Parathyroid adenoma (tissue), 2 donors: Measurements from ENCODE around the gene MYL5.

Experiments
- H2AFZ ChIP-seq: fragments of 300-600 bp; sonication (generic); one replicate; pipeline ENCODE4 v1.7.0; 2017; ENCODE audit warnings: antibody characterized with exemption, mild to moderate bottlenecking
- H3K27ac ChIP-seq: fragments of 300-600 bp; sonication (generic); one replicate; pipeline ENCODE4 v1.7.0; 2017
- H3K27me3 ChIP-seq: fragments of 300-600 bp; sonication (generic); one replicate; pipeline ENCODE4 v1.7.0; 2017; ENCODE audit warnings: low read length; ENCODE audit not compliant: control insufficient read depth, insufficient read depth
- H3K36me3 ChIP-seq: fragments of 300-600 bp; sonication (generic); one replicate; pipeline ENCODE4 v1.7.0; 2017; ENCODE audit warnings: low read length; ENCODE audit not compliant: control insufficient read depth, insufficient read depth
- H3K4me1 ChIP-seq: fragments of 300-600 bp; sonication (generic); one replicate; pipeline ENCODE4 v1.7.0; 2017; ENCODE audit warnings: control low read depth
- H3K4me2 ChIP-seq: fragments of 300-600 bp; sonication (generic); one replicate; pipeline ENCODE4 v1.7.0; 2017; ENCODE audit warnings: low read length
- H3K4me3 ChIP-seq: fragments of 300-600 bp; sonication (generic); one replicate; pipeline ENCODE4 v1.7.0; 2017; ENCODE audit warnings: low read depth, low read length
- H3K79me2 ChIP-seq: fragments of 300-600 bp; sonication (generic); one replicate; pipeline ENCODE4 v1.7.0; 2017; ENCODE audit warnings: control low read depth
- H3K9ac ChIP-seq: fragments of 300-600 bp; sonication (generic); one replicate; pipeline ENCODE4 v1.7.0; 2017; ENCODE audit warnings: mild to moderate bottlenecking
- H3K9me3 ChIP-seq: fragments of 300-600 bp; sonication (generic); one replicate; pipeline ENCODE4 v1.7.0; 2017; ENCODE audit warnings: low read length; ENCODE audit not compliant: control insufficient read depth
- CTCF ChIP-seq: fragments of 300-600 bp; sonication (generic); IDR thresholded peaks from one replicate; pipeline ENCODE4 v1.7.0; 2017; ENCODE audit warnings: antibody characterized with exemption, mild to moderate bottlenecking
- donor health status: primary hyperparathyroidism.

Gene MYL5

GRCh38 chr4:657834-658667, 16.3 kb upstream of the MYL5 start:
- TF ChIP-seq CTCF: no peak
- no peak overlapping the region for H3K4me3 ChIP-seq
- H3K4me1 ChIP-seq: no peaks in the 10 kb centered on the region
- no peaks in the 10 kb centered on the region for H3K27me3 ChIP-seq
- no peak overlapping the region for H3K9ac ChIP-seq
- H3K9me3 ChIP-seq: no peaks in the 10 kb centered on the region
- no peak overlapping the region for H3K27ac ChIP-seq
- no peak overlapping the region for H2AFZ ChIP-seq
- no peaks in the 10 kb centered on the region for H3K36me3 ChIP-seq
- H3K4me2 ChIP-seq: no peak overlapping the region
- H3K79me2 ChIP-seq: no peaks in the 10 kb centered on the region

DNA sequence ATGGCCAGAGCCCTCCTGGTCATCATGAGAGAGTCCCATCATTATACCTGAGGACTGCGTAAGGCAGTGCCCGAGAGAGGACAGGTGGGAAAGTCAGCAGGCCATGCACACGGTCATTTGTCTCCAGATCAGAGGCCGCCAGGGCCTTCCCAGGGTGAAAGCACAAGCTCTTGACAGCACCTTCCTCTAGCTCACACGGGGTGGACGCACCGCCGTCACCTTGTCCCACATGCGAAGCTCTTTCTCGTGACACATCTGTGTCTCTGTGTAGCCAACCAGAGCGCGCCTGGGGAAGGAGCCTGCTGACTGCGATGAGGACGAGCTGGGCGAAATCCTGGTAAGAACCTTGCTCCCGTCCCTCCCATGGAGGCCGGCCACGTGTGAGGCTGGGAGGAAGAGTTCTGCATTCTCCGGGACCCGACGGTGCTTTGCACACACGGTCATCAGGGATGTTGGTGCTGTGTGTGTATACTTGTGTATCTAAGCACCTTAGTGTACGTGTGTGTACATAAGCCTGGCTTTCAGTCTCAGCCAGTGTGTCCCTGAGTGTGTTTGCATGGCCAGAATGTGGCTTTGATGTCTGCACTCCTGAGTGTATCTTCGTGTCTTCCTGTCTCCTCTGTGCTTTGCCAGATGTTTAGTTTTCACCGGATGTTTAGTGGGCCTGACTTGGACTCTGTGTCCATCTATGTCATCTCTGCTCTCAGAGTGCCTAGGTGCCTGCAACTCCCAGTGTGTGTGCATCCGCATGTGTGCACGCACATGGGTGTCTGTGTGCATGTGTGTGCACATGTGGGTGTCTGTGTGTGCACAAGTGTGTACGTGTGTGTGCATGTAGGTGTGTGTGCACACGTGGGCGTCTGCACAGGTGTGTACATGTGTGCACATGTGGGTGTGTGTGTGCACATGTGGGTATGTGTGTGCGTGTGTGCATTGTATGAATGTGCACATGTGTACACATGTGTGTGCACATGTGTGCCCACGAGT, 15.4 kb upstream of the MYL5 start:
- no peak for TF ChIP-seq CTCF
- no peak overlapping the region for H3K4me2 ChIP-seq
- no peaks in the 10 kb centered on the region for H3K79me2 ChIP-seq
- no peaks in the 10 kb centered on the region for H3K4me1 ChIP-seq
- H3K27me3 ChIP-seq: no peaks in the 10 kb centered on the region
- H3K4me3 ChIP-seq: no peak overlapping the region
- no peaks in the 10 kb centered on the region for H3K9me3 ChIP-seq
- H3K27ac ChIP-seq: no peak overlapping the region
- H3K36me3 ChIP-seq: no peaks in the 10 kb centered on the region
- H2AFZ ChIP-seq: no peak overlapping the region
- H3K9ac ChIP-seq: no peak overlapping the region

GRCh38 chr4:659851-660250, 14.5 kb upstream of the MYL5 start:
- Histone ChIP-seq H2AFZ (no peak overlapping the region), H3K36me3 (no peaks in the 10 kb centered on the region), H3K9me3 (no peaks in the 10 kb centered on the region), H3K4me2 (no peak overlapping the region), H3K4me1 (no peaks in the 10 kb centered on the region), H3K27ac (no peak overlapping the region), H3K79me2 (no peaks in the 10 kb centered on the region), H3K4me3 (no peak overlapping the region), H3K9ac (no peak overlapping the region), H3K27me3 (no peaks in the 10 kb centered on the region)
- no peak for TF ChIP-seq CTCF

DNA sequence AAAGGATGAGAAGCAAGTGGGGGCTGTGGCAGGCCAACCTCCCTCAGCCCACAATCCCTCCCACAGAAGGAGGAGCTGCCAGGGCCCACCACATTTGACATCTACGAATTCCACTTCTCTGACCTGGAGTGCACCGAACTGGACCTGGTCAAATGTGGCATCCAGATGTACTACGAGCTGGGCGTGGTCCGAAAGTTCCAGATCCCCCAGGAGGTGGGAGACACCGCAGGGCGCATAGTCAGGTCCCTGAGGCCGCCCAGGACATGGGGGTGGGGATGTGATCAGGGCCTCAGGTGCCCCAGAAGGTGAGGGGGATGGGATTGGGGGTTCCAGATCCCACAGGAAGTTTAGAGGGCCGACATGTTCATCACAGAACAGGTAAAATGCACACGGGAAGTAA, 13.9 kb upstream of the MYL5 start:
- no peaks in the 10 kb centered on the region for H3K9me3 ChIP-seq
- H3K36me3 ChIP-seq: no peaks in the 10 kb centered on the region
- no peaks in the 10 kb centered on the region for H3K79me2 ChIP-seq
- no peak overlapping the region for H3K27ac ChIP-seq
- no peak overlapping the region for H3K9ac ChIP-seq
- TF ChIP-seq CTCF: no peak
- no peak overlapping the region for H2AFZ ChIP-seq
- no peak overlapping the region for H3K4me3 ChIP-seq
- no peaks in the 10 kb centered on the region for H3K27me3 ChIP-seq
- no peak overlapping the region for H3K4me2 ChIP-seq
- no peaks in the 10 kb centered on the region for H3K4me1 ChIP-seq
